Measurements from ENCODE around the gene PTGR3. TPM values are rescaled to one million over a fixed set of nuclear protein-coding genes. Genes with fewer than 3 reads are reported as not detected.

Gene PTGR3
- total RNA-seq, 1 experiment from 2014 or later = 9.3 TPM

GRCh38 chr18:75163736-75164135 is 45.2 kb downstream of the PTGR3 start:
- no peaks in the 10 kb centered on the region for H3K9me3 Mint-ChIP-seq (ENCODE audit: unreplicated experiment)
- intact Hi-C loops (cut with micrococcal nuclease; ENCODE audit: unreplicated experiment) = no loop called here
- H3K4me1 ChIP-seq = no peaks in the 10 kb centered on the region
- H3K9me3 ChIP-seq = no peaks in the 10 kb centered on the region
- DNase-seq = no peak
- TF ChIP-seq CTCF (IDR thresholded peaks at IDR 0.05; ENCODE audit: insufficient read depth in 1 of 2, low read depth in 1 of 2, low read length in 1 of 2, severe bottlenecking in 1 of 2, unreplicated experiment in 1 of 2) = no peak
- H3K4me3 ChIP-seq (ENCODE audit: low read depth, low read length) = no peak overlapping the region
- CTCF ChIA-PET = no interaction called here
- BruUV-seq (replicated peaks) = no TSS peak
- no peaks in the 10 kb centered on the region for H3K4me1 Mint-ChIP-seq (ENCODE audit: low read depth, unreplicated experiment)
- H3K27me3 ChIP-seq (replicated peaks; ENCODE audit: control insufficient read depth, insufficient read depth, low read length) = no peaks in the 10 kb centered on the region
- POLR2A ChIA-PET = no interaction called here
- H3K36me3 Mint-ChIP-seq (ENCODE audit: insufficient read depth, unreplicated experiment) = no peaks in the 10 kb centered on the region
- H3K27ac Mint-ChIP-seq (ENCODE audit: unreplicated experiment) = no peak overlapping the region
- H3K4me3 Mint-ChIP-seq (ENCODE audit: unreplicated experiment) = no peak overlapping the region
- H3K36me3 ChIP-seq (ENCODE audit: control insufficient read depth, insufficient read depth, low read length) = no peaks in the 10 kb centered on the region
- no peaks in the 10 kb centered on the region for H3K27me3 Mint-ChIP-seq (ENCODE audit: insufficient read depth, unreplicated experiment)

GRCh38 chr18:75162978-75163377 is 46.0 kb downstream of the PTGR3 start:
- ChIA-PET CTCF (no interaction called here), POLR2A (no interaction called here)
- Histone ChIP-seq H3K9me3 (no peaks in the 10 kb centered on the region), H3K27me3 (replicated peaks; ENCODE audit: control insufficient read depth, insufficient read depth, low read length) (no peaks in the 10 kb centered on the region), H3K36me3 (ENCODE audit: control insufficient read depth, insufficient read depth, low read length) (no peaks in the 10 kb centered on the region), H3K4me3 (ENCODE audit: low read depth, low read length) (no peak overlapping the region), H3K4me1 (no peaks in the 10 kb centered on the region)
- BruUV-seq (replicated peaks) = no TSS peak
- H3K4me1 Mint-ChIP-seq (ENCODE audit: low read depth, unreplicated experiment) = no peaks in the 10 kb centered on the region
- H3K36me3 Mint-ChIP-seq (ENCODE audit: insufficient read depth, unreplicated experiment) = no peaks in the 10 kb centered on the region
- no peak overlapping the region for H3K4me3 Mint-ChIP-seq (ENCODE audit: unreplicated experiment)
- intact Hi-C loops (cut with micrococcal nuclease; ENCODE audit: unreplicated experiment) = no loop called here
- H3K27ac Mint-ChIP-seq (ENCODE audit: unreplicated experiment) = no peak overlapping the region
- no peaks in the 10 kb centered on the region for H3K9me3 Mint-ChIP-seq (ENCODE audit: unreplicated experiment)
- TF ChIP-seq CTCF (IDR thresholded peaks at IDR 0.05; ENCODE audit: insufficient read depth in 1 of 2, low read depth in 1 of 2, low read length in 1 of 2, severe bottlenecking in 1 of 2, unreplicated experiment in 1 of 2) = no peak
- DNase-seq = no peak
- H3K27me3 Mint-ChIP-seq (ENCODE audit: insufficient read depth, unreplicated experiment) = no peaks in the 10 kb centered on the region

DNA sequence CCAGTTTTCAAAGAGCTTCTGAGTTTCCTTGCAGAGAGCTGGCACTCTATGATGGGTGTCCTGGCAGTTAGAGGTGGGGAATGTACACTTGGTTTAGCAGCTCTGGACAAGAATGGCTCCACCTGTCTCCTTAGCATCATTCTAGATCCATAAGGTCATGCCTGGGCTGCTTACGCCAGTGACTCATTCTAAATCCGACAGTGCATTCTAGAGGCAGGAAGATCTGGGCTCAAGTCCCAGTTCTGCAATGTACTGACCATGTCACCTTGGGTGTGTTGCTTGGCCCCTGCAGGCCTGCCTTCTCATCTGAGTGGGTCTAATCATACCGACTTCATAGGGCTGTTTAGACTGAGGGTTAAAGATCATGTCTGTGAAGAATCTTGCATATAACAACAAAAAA is 46.5 kb downstream of the PTGR3 start:
- Mint-ChIP-seq H3K9me3 (ENCODE audit: unreplicated experiment) (no peaks in the 10 kb centered on the region), H3K27me3 (ENCODE audit: insufficient read depth, unreplicated experiment) (no peaks in the 10 kb centered on the region), H3K4me1 (ENCODE audit: low read depth, unreplicated experiment) (no peaks in the 10 kb centered on the region), H3K36me3 (ENCODE audit: insufficient read depth, unreplicated experiment) (no peaks in the 10 kb centered on the region), H3K27ac (ENCODE audit: unreplicated experiment) (no peak overlapping the region), H3K4me3 (ENCODE audit: unreplicated experiment) (no peak overlapping the region)
- POLR2A ChIA-PET = no interaction called here
- BruUV-seq (replicated peaks) = no TSS peak
- no peak for TF ChIP-seq CTCF (IDR thresholded peaks at IDR 0.05; ENCODE audit: insufficient read depth in 1 of 2, low read depth in 1 of 2, low read length in 1 of 2, severe bottlenecking in 1 of 2, unreplicated experiment in 1 of 2)
- H3K9me3 ChIP-seq = no peaks in the 10 kb centered on the region
- no peak overlapping the region for H3K4me3 ChIP-seq (ENCODE audit: low read depth, low read length)
- intact Hi-C loops (cut with micrococcal nuclease; ENCODE audit: unreplicated experiment) = no loop called here
- CTCF ChIA-PET = no interaction called here
- no peaks in the 10 kb centered on the region for H3K27me3 ChIP-seq (replicated peaks; ENCODE audit: control insufficient read depth, insufficient read depth, low read length)
- no peak for DNase-seq
- H3K4me1 ChIP-seq = no peaks in the 10 kb centered on the region
- no peaks in the 10 kb centered on the region for H3K36me3 ChIP-seq (ENCODE audit: control insufficient read depth, insufficient read depth, low read length)
